Ishikawa (cell line): ENCODE results near the gene NKAP.

ENCODE experiments used
- CEBPB ChIP-seq: IDR thresholded peaks from 2 replicates; pipeline ENCODE4 v1.6.1; 2012
- CREB1 ChIP-seq: IDR thresholded peaks from 2 replicates; pipeline ENCODE4 v1.6.1; 2012; ENCODE audit warnings: low read depth
- EP300 ChIP-seq: IDR thresholded peaks from 2 replicates; pipeline ENCODE4 v1.6.1; 2012; ENCODE audit warnings: borderline replicate concordance
- FOXM1 ChIP-seq: IDR thresholded peaks from 2 replicates; pipeline ENCODE4 v1.6.1; 2012; ENCODE audit warnings: low read depth, borderline replicate concordance
- MAX ChIP-seq: IDR thresholded peaks from 2 replicates; pipeline ENCODE4 v1.6.1; 2012
- NFIC ChIP-seq: IDR thresholded peaks from 2 replicates; pipeline ENCODE4 v1.6.1; 2012
- TEAD4 ChIP-seq: IDR thresholded peaks from 2 replicates; pipeline ENCODE4 v1.6.1; 2012
- USF1 ChIP-seq: IDR thresholded peaks from 2 replicates; pipeline ENCODE4 v1.6.1; 2012
- YY1 ChIP-seq: IDR thresholded peaks from 2 replicates; pipeline ENCODE4 v1.6.1; 2012; ENCODE audit warnings: low read depth

DNA sequence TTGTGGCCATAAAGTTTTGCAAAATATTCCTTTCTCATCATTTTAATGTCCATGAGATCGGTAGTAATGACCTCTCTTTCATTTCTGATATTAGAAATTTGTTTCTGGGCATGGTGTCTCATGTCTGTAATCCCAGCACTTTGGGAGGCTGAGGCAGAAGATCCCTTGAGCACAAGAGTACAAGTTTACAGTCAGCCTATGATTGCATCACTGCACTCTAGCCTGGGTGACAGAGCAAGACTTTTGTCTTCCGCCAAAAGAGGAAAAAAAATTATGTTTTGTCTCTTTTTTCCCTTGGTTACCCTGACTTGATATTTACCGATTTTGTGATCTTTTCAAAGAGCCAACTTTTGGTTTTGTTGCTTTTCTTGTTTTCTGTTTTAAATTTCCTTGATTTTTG is 10.8 kb upstream of the NKAP start:
- TF ChIP-seq MAX: no peak
- TF ChIP-seq EP300: no peak
- TF ChIP-seq YY1: no peak
- TF ChIP-seq USF1: no peak
- no peak for TF ChIP-seq CEBPB
- no peak for TF ChIP-seq CREB1
- no peak for TF ChIP-seq FOXM1
- no peak for TF ChIP-seq NFIC
- no peak for TF ChIP-seq TEAD4
